ENCODE data around the gene SDSL.

The SDSL gene

GRCh38 chr12:113420996-113421595, 1.1 kb upstream of the SDSL start:
- DNase-seq (ENCODE audit: low read depth) = no peak

- DNase-seq (ENCODE audit: low read depth) = no peak
Observed at GRCh38 chr12:113422886-113423669, 898 bp downstream of the SDSL start.

GRCh38 chr12:113424456-113424855, 2.3 kb downstream of the SDSL start:
- DNase-seq (ENCODE audit: low read depth) = no peak

DNA sequence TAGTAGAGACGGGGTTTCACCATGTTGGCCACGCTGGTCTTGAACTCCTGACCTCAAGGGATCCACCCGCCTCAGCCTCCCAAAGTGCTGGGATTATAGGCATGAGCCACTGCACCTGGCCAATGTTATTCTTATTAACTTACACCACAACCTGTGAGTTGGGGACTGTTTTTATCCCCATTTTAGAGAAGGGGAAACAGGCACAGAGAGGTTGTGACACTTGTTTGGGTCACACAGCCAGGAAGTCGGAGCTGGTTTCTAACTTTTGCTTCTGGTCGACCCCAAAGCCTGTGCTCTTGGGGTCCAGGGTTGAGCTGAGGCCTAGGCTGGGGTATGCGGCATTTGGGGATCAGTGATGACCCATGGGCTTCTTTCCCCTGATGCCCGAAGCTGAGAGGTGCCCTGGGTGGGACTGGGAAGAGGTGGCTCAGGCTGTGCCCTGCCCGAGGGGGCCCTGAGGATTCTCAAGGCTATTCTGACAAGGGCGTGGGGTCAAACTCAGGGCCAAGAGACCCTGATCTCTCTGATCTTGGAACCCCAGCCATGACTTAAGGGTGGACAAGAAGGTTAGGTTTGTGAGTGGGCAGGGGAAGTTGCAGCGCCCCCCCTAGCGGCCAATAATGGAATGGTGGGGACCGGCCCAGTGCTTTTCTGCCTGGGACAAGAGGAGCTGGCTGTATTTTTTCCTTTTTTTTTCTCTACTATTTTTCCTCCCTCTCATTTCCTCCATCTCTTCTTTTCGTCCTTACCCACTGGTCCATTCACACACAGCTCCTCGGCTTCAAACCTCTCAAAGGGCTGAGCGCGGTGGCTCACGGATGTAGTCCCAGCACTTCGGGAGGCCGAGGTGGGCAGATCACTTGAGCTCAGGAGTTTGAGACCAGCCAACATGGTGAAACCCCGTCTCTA, 3.0 kb downstream of the SDSL start:
- DNase-seq (ENCODE audit: low read depth) = peak; percentile 30

DNA sequence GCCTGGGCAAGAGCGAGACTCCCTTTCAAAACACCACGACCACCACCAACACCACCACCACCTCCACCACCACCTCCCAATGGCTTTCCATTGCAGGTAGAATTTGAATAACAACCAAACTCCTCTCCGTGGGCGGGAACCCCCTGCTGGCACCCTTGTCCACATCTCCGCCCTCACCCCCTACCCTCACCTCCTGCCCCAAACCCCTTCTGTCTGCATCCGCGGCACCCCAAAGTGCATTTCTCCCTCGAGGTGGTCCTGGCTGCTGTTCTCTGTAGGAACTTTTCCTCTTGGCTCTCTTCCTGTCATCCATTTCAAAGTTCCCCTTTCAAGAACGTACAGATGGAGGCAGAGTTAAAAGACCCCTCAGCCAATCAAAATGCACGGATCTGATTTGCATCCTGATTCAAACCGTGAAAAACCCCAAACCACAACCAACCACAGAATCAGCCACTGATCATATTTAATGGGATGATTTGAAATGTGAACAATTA, 3.8 kb downstream of the SDSL start:
- DNase-seq (ENCODE audit: low read depth) = no peak

DNA sequence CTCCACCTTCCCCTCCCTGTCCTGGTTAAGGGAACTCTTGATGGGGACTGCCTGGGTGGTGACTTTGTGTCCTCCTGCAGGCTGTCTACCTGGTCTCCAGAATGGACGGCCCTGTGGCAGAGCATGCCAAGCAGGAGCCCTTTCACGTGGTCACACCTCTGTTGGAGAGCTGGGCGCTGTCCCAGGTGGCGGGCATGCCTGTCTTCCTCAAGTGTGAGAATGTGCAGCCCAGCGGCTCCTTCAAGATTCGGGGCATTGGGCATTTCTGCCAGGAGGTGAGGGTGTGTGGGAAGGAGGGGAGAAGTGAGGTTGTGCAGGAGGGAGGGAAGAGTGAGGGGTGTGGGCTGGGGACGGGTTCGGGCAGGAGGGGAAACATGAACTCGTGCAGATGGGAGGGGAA, 5.7 kb downstream of the SDSL start:
- no peak for DNase-seq (ENCODE audit: low read depth)

DNA sequence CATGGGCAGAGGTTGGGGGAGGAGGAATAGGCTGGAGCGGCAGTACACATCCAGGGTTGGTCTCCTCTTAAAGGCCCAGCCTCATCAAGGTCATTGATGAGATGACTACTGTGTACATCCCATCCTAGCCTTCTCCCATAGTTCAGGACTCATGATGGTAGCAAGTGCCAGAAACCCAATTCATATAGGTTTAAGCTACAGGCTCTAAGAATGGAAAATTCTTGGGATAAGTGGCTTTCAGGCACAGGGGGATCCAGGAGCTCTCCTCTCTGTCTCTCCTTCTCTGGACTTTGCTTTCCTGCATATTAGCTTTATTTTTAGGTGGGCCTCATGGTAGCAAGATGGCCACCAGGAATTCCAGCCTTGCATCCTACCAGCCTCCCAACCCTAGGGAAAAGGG, 6.3 kb downstream of the SDSL start:
- no peak for DNase-seq (ENCODE audit: low read depth)

- DNase-seq (ENCODE audit: low read depth) = no peak
Observed at GRCh38 chr12:113432986-113433385, 10.8 kb downstream of the SDSL start.

- DNase-seq (ENCODE audit: low read depth) = no peak
Observed at GRCh38 chr12:113435367-113435766, 13.2 kb downstream of the SDSL start.

- no peak for DNase-seq (ENCODE audit: low read depth)
Observed at GRCh38 chr12:113436586-113436985, 14.4 kb downstream of the SDSL start.

DNA sequence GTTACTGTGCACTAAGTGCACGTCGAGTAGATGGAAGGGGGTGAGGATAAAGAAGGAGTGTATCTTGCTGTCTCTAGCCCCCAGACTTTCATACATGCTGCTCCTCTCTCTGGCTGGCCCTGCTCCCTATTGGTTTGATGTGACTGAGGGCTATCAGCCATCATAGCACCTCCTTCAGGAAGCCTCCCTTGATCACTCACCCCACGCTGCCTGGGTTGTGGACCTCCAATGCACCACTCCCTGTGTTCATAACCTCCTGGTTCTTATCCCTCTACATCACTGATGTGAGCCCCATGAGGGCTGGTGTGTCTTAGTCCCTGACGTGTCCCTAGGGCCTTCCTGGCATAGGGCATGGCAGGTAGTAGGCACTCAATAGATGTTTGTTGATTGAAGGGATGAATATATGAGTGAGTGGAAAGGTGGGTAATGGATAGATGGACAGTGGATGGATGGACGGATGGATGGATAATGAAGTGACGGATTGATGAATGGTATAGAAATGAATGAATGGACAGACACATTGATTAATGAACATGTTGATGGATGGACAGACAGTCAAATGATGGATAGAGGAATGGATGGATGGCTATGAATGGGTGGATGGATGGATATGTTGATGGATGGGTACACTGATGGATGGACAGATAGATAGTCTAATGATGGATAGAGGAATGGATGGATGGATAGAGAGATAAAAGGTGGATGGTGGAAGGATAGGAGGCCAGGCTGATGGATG, 15.0 kb downstream of the SDSL start:
- no peak for DNase-seq (ENCODE audit: low read depth)

DNA sequence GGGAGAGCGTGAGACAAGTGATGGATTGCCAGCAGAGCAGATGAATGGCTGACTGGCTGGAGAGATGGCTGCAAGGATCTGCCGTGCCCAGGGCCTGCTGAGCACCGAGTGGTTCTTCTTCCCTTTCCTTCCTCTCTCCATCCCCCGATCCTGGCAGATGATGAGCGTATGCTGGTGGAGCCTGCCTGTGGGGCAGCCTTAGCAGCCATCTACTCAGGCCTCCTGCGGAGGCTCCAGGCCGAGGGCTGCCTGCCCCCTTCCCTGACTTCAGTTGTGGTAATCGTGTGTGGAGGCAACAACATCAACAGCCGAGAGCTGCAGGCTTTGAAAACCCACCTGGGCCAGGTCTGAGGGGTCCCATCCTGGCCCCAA, 15.5 kb downstream of the SDSL start:
- no peak for DNase-seq (ENCODE audit: low read depth)

- no peak for DNase-seq (ENCODE audit: low read depth)
Observed at GRCh38 chr12:113438523-113439300, 16.5 kb downstream of the SDSL start.

DNA sequence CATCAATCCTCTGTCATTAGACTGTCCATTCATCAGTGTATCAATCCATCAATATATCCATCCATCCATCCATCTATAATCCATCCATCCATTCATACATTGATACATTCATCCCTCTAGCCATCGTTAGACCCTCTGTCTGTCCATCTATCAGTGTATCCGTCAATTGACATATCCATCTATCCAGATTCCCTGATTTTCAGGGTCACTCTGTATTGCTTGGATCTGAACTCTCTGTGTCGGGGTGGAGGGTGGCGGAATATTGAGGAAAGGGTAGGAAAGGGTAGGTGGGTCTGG, 17.1 kb downstream of the SDSL start:
- no peak for DNase-seq (ENCODE audit: low read depth)

DNA sequence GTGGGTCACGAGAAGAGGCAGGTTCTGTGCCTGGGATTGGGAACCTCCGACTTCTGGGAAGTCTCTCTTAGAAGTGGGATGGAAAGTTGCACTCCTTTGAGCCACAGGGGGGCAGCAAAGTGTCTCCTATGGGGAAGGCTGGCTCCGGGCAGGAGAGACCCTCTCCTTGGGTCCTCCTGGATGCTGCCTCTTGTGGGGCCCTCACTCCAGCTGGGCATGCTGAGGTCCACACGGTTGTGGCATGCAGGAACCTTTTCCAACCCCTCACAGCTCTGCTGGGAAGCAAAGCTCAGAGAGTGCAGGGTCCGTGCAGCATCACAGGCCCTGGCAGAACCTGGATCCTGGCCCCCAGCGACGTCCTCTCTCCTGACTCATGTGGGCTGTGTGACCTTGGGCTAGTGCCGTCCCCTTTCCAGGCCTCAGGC, 17.4 kb downstream of the SDSL start:
- DNase-seq (ENCODE audit: low read depth) = no peak

DNA sequence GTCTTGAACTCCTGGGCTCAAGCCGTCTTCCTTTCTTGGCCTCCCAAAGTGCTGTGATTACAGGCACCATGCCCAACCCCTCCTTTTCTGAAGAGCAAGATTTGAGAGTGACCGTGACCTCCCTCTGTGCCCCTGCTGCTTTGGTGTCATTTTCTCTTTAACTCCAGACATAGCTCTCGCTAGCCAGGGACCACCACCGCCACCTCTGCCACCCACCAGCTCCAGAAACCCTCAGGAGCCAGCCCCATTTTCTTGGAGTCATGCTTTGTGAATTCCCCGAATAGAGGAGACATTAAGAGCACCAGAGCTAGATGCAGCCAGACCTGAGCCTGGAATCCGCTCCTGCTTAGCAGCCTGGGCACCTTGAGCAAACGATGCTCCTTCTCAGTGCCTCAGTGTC, 18.2 kb downstream of the SDSL start:
- DNase-seq (ENCODE audit: low read depth) = no peak

DNA sequence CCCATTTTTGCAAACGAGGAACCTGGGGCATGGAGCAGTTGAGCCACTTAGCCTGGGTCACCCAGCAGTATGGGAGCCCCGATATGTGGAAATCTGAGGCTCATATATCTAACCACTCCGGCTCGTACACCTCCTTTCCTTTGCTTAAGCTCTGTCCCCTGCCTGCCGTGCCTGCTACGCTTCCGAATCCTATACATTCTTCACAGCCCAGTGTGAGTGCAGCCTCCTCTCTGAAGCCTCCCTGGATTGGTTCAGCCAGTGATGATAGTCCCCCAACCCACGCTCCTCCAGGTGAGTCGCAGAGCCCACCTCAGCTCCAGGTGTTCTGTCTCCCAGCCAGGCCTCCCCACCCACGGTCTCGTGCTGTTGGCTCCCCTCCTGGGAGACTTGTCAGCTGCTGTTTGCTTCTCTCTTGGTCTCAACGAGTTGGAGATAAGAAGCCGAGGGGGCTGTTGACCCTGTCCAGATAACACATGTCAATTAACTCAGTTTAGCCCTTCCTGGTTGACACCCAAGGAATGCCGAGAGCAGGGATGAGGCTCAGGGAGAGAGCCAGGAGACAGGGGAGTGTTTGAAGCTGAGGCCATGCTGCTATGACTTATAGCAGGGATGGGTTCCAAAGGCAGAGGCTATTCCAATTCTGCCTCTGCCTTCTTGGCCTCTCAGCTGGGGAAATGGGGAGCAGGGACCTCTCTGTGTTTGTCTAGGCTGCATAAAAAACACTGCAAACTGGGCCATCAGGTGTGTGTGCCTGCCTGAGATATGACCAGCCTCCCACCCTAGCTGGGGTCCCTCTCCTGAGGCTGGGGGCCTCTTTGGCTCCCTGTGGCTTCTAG, 19.0 kb downstream of the SDSL start:
- no peak for DNase-seq (ENCODE audit: low read depth)

DNA sequence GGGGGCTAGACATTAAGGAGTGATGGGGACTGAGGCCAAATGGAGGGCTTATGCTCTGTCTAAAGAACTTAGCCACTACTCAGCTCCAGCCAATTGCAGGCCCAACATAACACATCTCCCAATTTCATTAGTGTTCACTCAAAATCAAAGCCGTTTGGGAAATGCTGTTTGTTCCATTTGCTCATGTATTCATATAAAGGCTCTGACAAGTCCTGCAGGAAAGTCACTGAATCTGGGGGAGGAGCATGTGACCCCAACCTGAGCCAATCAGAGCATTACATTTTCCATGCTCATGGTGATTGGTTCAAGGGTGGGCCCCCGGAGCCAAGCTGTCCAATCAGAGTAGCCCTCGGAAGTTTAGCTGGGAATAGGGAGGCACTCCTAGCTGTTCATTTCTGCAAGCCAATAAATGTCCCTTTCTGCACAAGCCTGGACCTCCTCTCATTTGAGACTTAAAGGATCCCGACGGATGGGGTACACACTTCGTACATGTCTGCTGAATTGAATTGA, 20.9 kb downstream of the SDSL start:
- no peak for DNase-seq (ENCODE audit: low read depth)

- DNase-seq (ENCODE audit: low read depth) = no peak
Observed at GRCh38 chr12:113445544-113446171, 23.5 kb downstream of the SDSL start.

GRCh38 chr12:113448873-113449272, 26.7 kb downstream of the SDSL start:
- no peak for DNase-seq (ENCODE audit: low read depth)
